Mucosa of descending colon (tissue), 3 donors: ENCODE measurements around the gene MLLT3. TPM values are rescaled to one million over a fixed set of nuclear protein-coding genes. Genes with fewer than 3 reads are reported as not detected.

Experiments used
- ATAC-seq: fragments of 200-7000 bp; cut with Tn5 transposase; one replicate; pipeline ENCODE4 v1.9.1; 2020; ENCODE audit warnings: mild to moderate bottlenecking, moderate library complexity
- DNase-seq, 3 donors: peaks; one replicate each; pipeline ENCODE4 v3.0.0-alpha.2; 2020
- H3K36me3 ChIP-seq: fragments of 200-600 bp; one replicate; pipeline ENCODE4 v1.8.0; 2021; ENCODE audit warnings: low read depth, mild to moderate bottlenecking
- H3K4me1 ChIP-seq: fragments of 200-600 bp; one replicate; pipeline ENCODE4 v1.8.0; 2021; ENCODE audit warnings: low read depth, mild to moderate bottlenecking
- H3K4me3 ChIP-seq: fragments of 200-600 bp; one replicate; pipeline ENCODE4 v1.8.0; 2021; ENCODE audit warnings: mild to moderate bottlenecking
- H3K9me3 ChIP-seq: fragments of 200-600 bp; one replicate; pipeline ENCODE4 v1.8.0; 2021; ENCODE audit warnings: mild to moderate bottlenecking
- CTCF ChIP-seq: fragments of 200-600 bp; IDR thresholded peaks from one replicate; pipeline ENCODE4 v1.8.0; 2022; ENCODE audit warnings: antibody characterized with exemption, mild to moderate bottlenecking
- intact Hi-C, 2 donors: fragments of 100-400 bp; cut with DNase I in 1 of 2; cut with micrococcal nuclease in 1 of 2; formaldehyde crosslinking; loops; one replicate each; pipeline versions ENCODE4 v1.11.0 to v1.11.1; 2022; cut with DNase I, micrococcal nuclease
- total RNA-seq, 3 donors: library from RNA; stranded (reverse); fragmentation: NEBNext Ultra II Directional in 2 of 3; extraction: Animal tissue kit (Norgen Biotek cat#: 25700) in 2 of 3; gene quantifications; one replicate each; pipeline versions ENCODE4 v1.2.1 to v1.2.4, GENCODE V29; 2021 to 2023
- donor health status: DM: no; HTN: no; CAD: no; lungs with moderate emphysema.
- donor health status: DM: no; HTN: no; CAD: no.
- donor health status: DM: no; HTN: yes; CAD: no.

MLLT3 gene
- total RNA-seq, 3 donors from 2014 or later, result 35.1 to 53.7 (median 46.5) TPM

- ATAC-seq, result no peak
- Histone ChIP-seq H3K9me3 (no peaks in the 10 kb centered on the region), H3K4me1 (no peaks in the 10 kb centered on the region), H3K4me3 (no peak overlapping the region), H3K36me3 (no peaks in the 10 kb centered on the region)
- no peak for DNase-seq
- intact Hi-C loops, result no loop called here
- TF ChIP-seq CTCF, result no peak
Observed at GRCh38 chr9:20496328-20496727, 126.0 kb downstream of the MLLT3 start.

- Histone ChIP-seq H3K9me3 (no peaks in the 10 kb centered on the region), H3K4me1 (no peaks in the 10 kb centered on the region), H3K36me3 (no peaks in the 10 kb centered on the region), H3K4me3 (no peak overlapping the region)
- TF ChIP-seq CTCF, result no peak
- no peak for ATAC-seq
- no peak for DNase-seq
- intact Hi-C loops, result no loop called here
Observed at GRCh38 chr9:20495098-20495497, 127.2 kb downstream of the MLLT3 start.

DNA sequence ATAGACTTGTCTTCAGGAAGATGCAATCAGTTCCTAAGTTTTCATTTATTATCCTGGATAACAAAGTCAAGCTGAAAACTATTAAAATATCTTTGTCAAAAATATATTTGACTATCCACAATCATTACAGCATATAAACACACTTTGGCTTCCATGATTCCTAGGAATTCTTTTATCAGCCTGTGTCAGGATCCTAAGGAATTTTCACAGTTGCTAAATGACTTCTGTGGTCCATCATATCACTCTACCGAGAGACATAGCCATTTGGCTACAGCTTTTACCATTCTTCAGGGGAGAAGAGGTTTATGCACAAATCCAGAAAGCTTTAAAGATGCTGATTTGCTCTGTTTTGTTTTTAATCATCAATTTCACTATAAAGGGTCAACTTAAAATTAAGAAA, 128.3 kb downstream of the MLLT3 start:
- intact Hi-C loops, result no loop called here
- Histone ChIP-seq H3K4me1 (no peaks in the 10 kb centered on the region), H3K4me3 (no peak overlapping the region), H3K36me3 (no peaks in the 10 kb centered on the region), H3K9me3 (no peaks in the 10 kb centered on the region)
- TF ChIP-seq CTCF, result no peak
- no peak for DNase-seq
- ATAC-seq, result no peak

DNA sequence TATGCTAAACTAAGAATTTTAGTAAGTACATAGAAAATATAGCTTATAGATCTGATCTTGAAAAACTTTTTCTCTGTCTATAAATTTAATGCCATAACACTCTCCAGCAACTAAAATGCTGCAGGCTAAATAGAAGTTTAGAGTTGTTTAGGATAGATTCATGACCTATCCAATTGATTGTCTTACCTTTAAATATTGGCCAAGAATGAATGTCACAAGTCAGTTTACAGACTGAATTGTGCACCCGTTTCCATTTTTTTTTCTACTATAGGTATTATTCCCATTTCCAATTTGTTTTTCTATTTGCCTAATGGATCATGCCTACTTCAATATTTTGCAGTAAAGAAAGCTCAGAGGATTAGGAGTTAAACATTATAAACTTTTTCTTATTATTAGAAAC, 129.5 kb downstream of the MLLT3 start:
- ATAC-seq, result no peak
- Histone ChIP-seq H3K9me3 (no peaks in the 10 kb centered on the region), H3K4me1 (no peaks in the 10 kb centered on the region), H3K36me3 (no peaks in the 10 kb centered on the region), H3K4me3 (no peak overlapping the region)
- intact Hi-C loops, result no loop called here
- no peak for TF ChIP-seq CTCF
- no peak for DNase-seq

GRCh38 chr9:20491612-20492011, 130.7 kb downstream of the MLLT3 start:
- H3K9me3 ChIP-seq, result no peaks in the 10 kb centered on the region
- H3K4me1 ChIP-seq, result no peaks in the 10 kb centered on the region
- DNase-seq, result no peak
- H3K4me3 ChIP-seq, result no peak overlapping the region
- intact Hi-C loops, result no loop called here
- no peak for ATAC-seq
- TF ChIP-seq CTCF, result no peak
- no peaks in the 10 kb centered on the region for H3K36me3 ChIP-seq

DNA sequence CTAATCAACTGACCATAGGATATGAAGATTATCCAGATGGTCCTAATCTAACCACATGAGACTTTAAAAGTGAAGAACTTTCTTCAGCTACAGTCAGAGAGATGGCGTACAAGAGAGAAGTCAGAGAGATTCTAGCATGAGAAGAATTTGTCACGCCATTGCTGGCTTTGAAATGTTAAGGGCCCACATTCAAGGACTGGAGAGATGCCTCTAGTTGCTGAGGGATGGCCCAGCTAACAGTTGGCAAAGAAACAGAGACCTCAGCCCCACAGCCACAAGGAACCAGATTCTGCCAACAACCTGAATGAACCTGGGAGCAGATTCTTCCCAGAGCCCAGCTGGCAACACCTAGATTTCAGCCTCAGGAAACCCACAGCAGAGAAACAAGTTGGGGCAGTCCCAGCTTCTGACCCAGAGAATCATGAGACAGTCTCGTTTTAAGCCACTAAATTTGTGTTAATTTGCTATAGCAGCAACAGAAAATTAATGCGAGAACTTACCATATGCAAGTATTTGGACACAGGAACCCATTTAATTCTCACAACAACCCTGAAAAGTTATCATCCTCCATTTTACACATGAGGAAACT, 132.0 kb downstream of the MLLT3 start:
- no peak overlapping the region for H3K4me3 ChIP-seq
- DNase-seq (no peak), ATAC-seq (no peak)
- no peaks in the 10 kb centered on the region for H3K36me3 ChIP-seq
- TF ChIP-seq CTCF, result no peak
- no peaks in the 10 kb centered on the region for H3K4me1 ChIP-seq
- intact Hi-C loops, result no loop called here
- no peaks in the 10 kb centered on the region for H3K9me3 ChIP-seq
